ENCODE results near the gene GALNTL6. TPM values are rescaled to one million over a fixed set of nuclear protein-coding genes. Genes with fewer than 3 reads are reported as not detected.
"Not testable (repeated sequence)": the region's sequence is repeated elsewhere in the genome, so short reads cannot be mapped to it uniquely, and the experiment has no call there.

The GALNTL6 gene
- polyA plus RNA-seq, 4 donors, result 0.19 to 3.2 (median 0.74) TPM

DNA sequence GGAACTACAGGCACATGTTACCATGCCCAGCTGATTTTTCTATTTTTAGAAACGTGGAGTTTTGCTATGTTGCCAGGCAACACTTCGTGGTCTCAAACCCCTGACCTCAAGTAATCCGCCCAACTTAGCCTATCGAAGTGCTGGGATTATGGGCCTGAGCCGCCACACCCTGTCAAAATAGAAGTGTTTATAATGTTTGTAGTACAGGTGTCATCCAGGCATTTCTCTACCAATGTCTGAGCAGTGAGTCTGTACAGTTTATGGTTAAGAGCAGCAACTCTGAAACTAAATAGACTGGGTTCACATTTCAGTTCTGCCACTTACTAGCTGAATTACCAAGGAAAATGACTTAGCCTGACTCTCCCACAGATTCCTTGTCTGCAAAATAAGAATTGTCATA is 895.0 kb downstream of the GALNTL6 start:
- no peak for DNase-seq (ENCODE audit: low read depth in 4 of 4, low spot score in 3 of 4)

DNA sequence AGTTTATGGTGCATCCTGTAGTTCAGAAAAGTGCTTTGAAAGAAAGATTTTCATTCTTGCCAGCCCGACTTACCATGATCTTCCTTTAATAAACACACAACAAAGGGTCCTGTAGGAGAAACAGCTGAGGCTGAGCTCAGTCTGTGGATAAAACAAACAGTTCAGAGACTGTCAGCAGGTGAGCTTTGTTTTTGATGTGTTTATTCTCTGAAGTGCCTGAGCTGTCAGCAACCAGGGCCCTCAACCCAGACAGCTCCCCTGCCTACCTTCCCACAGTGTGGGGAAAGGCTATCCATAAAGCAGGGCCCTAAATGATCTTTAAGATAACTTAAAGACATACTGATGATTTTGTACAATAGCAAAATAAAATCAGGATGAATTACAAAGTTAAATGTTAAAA is 896.2 kb downstream of the GALNTL6 start:
- DNase-seq (ENCODE audit: low read depth in 4 of 4, low spot score in 3 of 4), result no peak

DNA sequence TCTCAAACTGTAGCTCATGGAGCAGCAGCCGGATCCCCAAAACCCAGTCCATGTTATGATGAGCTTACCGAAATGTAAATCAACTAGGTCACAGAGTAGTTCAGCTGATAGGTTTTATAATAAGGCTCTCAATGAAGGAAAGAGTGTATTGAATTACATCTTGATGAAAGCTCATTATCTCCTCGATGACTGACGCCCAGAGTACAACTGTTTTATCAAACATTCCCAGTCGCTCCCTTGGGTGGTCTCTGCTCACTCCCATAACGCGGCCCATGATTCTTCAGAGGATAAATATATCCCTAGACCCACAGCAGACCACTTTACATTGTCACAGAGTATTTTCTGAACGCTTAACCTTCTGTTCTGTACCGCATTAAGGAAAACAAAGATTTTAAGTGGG is 903.1 kb downstream of the GALNTL6 start:
- DNase-seq (ENCODE audit: low read depth in 4 of 4, low spot score in 3 of 4), result no peak

DNA sequence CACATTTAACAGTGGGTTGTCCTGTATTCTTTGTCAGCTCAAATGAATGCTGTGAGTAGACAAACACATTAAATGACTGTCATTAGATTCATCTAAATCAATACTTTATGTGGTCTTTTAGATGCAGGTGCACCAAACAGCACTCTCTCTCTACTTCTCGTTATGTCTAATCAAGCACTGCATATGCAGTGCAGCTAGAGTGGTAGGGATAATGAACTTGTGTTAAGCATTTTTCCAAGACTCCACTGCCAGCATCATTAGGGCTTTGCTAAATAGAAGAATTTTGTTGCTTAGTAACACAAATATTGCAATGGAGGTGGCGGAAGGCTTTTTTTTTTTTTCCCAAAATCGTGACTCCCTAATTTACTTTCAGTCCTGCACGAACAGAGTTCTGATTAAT is 908.5 kb downstream of the GALNTL6 start:
- no peak for DNase-seq (ENCODE audit: low read depth in 4 of 4, low spot score in 3 of 4)

DNA sequence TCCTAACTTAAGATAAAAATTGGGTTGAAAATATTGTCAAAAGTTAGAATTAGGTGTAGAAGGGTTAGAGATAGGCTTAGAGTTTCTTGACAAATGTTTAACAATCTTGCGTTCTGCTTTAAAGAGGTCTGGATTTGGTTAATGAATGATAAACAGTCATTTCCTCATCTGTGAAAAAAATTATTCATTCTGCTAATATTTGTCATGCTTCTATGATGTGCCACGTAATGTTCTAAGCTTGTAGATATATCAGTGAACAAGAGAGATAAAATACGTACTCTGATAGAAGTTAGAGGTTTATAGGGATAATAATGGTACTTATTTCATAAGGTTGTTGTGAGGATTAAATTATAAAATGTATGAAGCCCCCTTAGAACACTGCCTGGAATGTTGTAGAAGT is 912.4 kb downstream of the GALNTL6 start:
- no peak for DNase-seq (ENCODE audit: low read depth in 4 of 4, low spot score in 3 of 4)

DNA sequence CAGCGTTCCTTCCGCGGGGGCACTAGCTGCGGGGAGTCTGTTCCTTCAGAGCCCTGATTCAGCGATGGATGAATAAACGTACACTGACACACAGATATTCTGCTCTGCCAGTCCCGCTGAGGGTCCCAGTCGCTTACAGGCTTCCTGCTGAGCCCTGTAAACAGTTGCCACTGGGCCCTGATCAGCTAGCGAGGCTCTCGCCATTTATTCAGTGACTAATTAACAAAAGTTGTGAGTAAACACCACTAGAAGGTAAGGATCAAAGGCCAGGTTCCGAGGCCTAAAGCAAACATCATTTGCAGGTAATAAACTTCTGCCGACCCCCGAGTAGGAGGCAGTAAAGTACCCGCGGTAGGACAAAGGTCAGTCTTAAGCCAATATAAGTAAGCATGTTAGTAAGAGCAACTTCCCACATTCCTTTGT is 912.8 kb downstream of the GALNTL6 start:
- DNase-seq (ENCODE audit: low read depth in 4 of 4, low spot score in 3 of 4), result peak in 1 of 4 donors; percentile 22

DNA sequence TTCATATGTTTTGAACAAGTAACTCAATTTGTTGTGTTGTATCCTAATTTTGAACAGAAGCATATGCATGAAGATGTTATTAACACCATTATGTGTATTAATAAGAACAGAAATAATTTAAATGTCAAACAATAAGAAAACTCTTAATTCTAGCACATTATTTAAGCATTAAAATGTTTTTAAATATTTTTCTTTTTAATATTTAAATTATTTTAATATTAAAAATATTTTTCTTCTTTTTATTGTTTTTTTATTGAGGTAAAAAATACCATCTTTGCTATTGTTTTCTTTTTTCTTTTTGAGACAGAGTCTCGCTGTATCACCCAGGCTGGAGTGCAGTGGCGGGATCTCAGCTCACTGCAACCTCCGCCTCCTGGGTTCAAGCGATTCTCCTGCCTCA is 914.4 kb downstream of the GALNTL6 start:
- no peak for DNase-seq (ENCODE audit: low read depth in 4 of 4, low spot score in 3 of 4)

DNA sequence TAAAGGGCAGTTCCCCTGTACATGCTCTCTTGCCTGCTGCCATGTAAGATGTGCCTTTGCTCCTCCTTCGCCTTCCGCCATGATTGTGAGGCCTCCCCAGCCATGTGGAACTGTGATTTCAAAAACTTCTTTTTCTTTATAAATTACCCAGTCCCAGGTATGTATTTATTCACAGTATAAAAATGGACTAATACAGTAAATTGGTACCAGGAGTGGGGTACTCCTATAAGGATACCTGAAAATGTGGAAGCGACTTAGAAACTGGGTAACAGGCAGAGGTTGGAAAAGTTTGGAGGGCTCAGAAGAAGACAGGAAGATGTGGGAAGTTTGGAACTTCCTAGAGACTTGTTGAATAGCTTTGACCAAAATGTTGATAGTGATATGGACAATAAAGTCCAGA is 920.4 kb downstream of the GALNTL6 start:
- DNase-seq (ENCODE audit: low read depth in 4 of 4, low spot score in 3 of 4), result not testable (repeated sequence)

DNA sequence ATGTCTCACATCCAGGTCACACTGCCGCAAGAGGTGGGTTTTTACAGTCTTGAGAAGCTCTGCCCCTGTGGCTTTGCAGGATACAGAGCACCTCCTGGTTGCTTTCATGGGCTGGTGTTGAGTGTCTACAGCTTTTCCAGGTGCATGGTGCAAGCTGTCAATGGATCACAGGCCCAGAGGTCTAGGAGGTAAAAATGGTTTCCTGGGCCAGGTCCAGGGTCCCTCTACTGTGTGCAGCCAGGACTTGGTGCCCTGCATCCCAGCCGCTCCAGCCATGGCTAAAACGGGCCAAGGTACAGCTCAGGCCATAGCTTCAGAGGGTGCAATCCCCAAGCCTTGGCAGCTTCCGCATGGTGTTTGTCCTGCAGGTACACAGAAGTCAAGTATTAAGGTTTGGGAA is 921.4 kb downstream of the GALNTL6 start:
- no peak for DNase-seq (ENCODE audit: low read depth in 4 of 4, low spot score in 3 of 4)

DNA sequence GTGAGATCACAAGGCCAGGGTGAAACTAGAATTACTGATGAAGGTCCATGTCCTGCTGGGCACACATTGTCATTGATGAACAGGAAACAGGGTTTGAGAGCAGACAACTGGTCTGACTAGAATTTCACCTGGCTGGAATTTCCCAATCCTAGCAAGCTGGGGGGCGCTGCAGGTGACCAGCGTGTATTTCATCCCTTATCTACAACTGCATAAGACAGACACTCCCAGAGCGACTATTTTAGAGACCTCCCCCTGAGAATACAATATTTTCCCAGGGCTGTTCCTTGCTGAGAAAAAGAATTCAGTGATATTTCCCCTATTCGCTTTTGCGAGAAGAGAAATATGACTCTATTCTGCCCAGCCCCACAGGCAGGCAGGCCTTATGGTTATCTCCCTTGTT is 922.8 kb downstream of the GALNTL6 start:
- DNase-seq (ENCODE audit: low read depth in 4 of 4, low spot score in 3 of 4), result no peak

DNA sequence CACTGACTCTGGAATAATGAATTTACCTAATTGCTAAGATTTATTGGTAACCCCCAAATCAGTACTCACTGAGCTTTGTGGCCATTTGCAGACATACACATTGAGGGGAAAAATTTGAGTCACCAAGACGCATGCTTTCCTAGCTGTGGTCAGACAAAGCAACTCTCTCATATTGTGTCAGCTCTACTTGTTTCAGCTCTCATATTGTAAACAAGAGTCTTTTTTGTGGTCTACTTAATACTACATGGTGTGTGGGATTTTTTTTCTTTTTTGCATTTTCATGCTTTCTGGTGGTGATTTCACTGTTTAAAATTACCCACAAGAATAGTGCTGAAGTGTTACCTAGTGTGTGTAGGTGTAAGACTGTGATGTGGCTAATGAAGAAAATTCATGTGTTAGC is 927.2 kb downstream of the GALNTL6 start:
- no peak for DNase-seq (ENCODE audit: low read depth in 4 of 4, low spot score in 3 of 4)

DNA sequence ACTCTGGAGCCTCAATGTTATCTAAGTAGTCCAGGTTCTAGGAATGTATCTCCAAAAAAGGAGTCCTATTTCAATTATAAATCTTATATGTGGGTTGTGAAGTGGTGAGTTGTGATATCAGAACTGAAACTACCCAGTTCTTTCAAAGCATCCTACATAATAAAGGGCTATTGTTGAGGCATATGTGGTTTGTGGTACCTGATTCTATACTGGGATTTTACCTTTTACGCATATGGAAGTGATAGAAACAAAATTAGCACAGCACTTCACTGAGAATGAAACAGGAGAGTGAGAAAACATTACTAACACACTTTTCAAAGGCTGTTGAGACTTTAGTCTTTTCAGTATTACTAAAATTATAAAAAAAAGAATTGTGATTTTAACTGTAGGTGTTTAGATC is 937.7 kb downstream of the GALNTL6 start:
- DNase-seq (ENCODE audit: low read depth in 4 of 4, low spot score in 3 of 4), result no peak

DNA sequence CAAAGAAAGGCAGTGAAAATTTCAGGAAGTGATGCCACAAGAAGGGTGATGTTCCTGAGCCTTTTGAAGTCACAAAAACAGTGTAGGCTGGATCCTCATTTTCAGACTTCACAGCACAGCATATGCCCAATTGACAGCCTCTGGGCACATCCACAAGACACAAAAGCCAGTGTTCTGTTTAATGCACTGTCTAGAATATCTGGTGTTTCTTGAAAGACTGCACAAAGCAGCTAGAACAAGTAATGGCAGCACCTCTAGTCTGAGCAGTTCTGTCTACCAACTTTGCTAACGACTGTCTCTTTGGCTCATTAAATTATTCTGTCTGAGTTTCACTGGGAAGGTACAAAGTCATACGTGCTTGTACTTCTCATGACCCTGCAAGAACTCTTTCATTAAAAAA is 938.3 kb downstream of the GALNTL6 start:
- DNase-seq (ENCODE audit: low read depth in 4 of 4, low spot score in 3 of 4), result no peak

DNA sequence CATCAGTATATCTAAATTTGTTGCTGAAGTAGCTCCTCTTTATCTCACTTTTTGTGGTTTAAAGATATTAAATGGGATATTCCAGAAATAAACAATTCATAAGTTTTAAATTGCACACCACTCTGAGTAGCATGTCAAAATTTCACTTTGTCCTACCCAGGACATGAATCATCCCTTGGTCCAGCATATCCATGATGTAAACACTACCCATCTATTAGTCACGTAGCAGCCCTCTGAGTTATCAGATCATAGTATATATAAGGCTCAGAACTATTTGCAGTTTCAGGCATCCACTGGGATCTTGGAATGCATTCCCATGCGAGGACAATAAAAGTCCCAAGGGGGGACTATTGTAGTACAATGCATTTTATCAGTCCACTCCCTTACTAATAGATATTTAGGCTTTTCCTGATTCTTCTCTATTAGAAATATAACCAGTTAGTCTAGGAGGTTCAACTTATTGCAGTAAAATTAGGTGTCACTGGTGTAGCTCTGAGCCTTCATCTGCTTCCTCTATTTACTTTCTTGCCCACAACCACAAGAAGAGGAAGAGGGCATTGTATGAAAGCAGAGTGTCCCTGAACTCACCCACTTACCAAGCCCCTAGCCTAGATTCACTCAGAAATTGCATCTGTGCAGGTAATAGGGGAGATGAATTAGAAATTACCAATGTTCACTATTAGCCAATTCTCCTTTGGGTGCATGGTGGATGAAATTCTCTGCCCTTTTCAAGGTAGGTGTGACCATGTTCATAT is 945.6 kb downstream of the GALNTL6 start:
- no peak for DNase-seq (ENCODE audit: low read depth in 4 of 4, low spot score in 3 of 4)

DNA sequence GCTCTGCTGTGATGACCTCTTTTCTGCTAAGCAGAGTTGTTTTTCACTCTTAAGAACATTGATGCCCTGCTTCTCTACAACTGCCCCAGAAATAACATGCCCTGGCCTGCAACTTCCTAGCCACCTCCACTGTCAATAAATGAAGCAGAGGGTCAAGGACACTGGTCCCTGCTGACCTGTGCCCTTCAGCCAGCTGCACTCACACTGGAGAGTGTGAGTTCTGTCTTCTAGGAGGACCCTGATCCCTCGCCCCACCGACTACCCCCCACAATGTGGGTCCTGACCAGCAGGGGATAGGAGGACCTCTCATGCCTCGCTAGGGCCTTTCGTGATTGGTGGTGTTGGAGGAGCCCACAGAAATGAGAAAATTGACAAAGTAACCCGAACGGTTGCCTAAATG is 947.3 kb downstream of the GALNTL6 start:
- DNase-seq (ENCODE audit: low read depth in 4 of 4, low spot score in 3 of 4), result no peak

DNA sequence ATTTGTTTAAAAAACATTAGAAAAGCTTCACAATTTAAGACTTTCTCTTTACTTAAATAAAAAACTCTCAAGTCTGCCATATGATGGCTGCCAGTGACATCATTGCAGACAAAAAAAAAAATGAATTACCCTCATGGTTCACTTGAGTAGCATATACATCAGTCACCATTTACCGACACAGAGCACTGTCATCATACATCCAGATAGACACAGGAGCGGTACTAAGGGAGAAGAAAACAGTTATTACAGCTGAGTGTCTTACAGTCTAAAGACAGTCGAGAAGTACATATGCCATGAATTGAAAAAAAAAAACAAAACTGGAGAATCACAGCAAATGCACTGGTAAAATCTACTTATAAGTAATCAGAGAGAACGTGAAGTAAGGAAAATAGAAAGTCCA is 949.7 kb downstream of the GALNTL6 start:
- DNase-seq (ENCODE audit: low read depth in 4 of 4, low spot score in 3 of 4), result no peak

DNA sequence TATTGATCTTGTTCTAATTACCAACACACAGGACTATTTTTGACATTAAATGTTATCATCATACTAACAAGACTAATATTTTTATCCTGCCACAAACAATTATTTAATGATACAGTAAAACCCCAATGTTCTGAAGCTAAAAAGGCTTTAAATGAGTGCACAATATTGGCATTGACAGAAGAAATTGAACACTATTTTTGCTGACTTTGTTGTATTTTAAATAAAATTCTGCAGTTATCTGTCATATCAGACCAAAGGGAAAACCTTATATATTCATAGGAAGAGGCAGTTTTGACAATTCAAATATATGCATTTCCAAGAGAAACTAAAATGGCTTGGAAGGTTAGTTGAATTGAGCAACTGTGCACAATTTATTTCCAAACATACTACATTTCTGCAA is 957.6 kb downstream of the GALNTL6 start:
- no peak for DNase-seq (ENCODE audit: low read depth in 4 of 4, low spot score in 3 of 4)

DNA sequence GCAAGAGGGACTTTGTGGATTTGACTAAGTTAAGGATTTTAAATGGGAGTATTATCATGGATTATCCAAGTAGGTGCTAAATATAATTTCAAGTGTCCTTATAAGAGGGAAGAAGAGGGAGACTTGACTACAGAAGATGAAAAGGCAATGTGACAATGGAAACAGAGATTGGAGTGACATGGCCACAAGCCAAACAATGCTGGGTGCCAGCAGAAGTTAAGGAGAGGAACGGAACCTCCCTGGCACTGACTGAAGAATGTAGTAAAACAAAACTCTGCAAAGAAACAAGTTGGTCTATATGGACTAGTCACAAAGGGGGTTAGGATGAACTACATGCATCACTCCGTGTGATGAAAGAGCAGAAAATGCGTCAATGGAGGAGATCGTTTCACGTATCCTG is 959.6 kb downstream of the GALNTL6 start:
- no peak for DNase-seq (ENCODE audit: low read depth in 4 of 4, low spot score in 3 of 4)

DNA sequence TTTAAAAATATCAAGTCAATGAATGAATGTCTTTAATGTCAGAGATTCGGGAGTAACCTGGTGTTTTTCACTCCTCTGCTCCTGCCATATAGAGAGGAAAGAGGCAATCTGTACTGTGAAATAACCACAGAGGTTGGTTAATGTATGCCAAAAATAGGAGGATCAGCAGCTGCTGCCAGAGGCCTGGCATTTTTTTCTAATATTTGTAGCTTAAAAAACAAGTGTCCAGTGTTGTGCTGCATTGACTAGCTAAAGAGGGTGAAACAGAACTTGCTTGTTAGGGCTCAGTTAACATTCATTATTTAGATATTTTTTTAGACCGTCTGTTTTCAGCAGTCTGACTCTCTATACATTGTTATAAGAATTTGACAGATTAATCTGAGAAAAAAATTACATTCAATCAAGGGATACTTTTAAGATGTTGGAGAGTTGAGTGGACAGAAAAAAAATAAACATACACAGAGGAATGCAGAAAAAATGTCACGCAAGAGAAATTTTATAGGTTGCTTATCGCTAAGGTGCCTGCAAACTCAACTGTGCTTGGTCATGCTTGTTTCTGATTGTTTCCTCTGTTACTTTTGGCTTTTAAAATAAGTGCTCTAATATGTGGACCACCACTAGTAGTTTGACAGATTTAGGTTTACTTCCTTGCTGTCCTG is 963.1 kb downstream of the GALNTL6 start:
- no peak for DNase-seq (ENCODE audit: low read depth in 4 of 4, low spot score in 3 of 4)

DNA sequence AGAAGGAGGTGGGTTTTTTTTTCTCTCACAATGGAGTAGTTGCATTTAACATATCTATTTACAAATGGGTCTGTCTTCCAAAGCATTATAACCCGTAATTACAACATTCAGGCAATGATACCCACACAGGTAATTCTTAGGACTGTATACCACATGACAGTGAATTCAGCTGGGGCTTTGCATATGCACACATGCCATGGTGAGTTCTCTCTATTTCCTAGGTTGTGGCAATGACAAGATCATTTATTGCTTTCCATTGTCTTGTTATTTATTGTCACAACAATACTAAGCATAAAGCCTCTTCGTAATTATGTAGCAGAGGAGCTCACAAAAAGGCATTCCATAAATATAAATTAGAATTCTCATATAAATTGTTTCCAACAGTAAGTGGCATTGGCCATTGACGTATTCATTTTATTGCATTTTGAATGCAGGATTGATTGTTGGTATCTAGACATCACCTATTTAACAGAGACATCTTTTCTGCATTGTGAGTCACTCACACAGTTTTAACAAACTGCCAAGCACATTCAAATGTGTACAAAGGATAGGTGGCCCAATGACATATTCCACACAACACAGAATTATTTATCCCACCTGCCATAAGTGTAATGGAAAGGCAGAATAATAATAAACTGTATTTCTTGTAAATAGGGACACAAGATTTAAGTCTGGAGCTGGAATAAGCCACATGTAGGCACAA is 964.7 kb downstream of the GALNTL6 start:
- DNase-seq (ENCODE audit: low read depth in 4 of 4, low spot score in 3 of 4), result no peak

DNA sequence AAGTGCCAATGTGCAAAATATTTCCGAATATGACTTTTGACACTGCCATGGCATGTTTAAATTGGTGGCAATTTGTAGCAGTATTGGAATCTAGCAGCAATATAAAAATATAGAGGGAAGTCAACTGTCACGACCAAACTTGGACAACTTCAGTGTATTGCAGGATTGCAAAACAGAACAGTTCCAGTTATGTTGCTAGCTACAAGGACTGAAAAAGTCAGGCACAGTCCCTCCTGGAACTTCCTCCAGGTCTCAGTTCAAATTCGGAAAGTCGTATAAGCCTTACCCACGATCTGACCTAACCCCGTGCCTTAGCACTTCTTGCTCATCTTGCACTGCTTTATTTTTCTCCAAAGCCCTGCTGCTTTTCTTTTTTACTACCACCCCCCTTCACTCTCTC is 965.4 kb downstream of the GALNTL6 start:
- no peak for DNase-seq (ENCODE audit: low read depth in 4 of 4, low spot score in 3 of 4)

DNA sequence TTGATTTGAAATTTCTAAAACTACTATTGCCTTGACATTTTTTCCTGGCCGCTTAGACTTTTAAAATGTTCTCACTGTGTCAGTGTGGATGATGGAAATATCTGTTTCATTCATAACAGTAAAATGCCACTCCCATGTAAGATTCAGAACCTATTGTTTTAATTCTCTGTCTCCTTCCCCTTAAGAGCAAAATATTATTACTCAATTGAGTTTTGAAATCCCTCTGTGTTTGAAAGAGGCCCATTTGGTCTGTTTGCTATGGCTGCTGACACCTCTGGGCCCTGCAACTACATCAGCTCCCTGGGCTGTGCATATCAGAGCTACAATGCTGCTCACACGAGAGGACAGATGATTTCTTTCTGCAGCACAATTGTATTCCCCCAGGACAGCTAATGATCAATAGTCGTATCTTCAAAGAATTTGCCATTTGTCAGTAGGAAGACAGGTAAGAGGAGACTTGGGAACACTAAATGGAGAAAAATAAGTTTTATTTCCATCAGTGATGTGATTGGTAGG is 967.4 kb downstream of the GALNTL6 start:
- no peak for DNase-seq (ENCODE audit: low read depth in 4 of 4, low spot score in 3 of 4)

All from left renal pelvis (tissue), 4 donors.